GM12878 (cell line): Measurements from ENCODE around the gene CCDC102B. TPM values are rescaled to one million over a fixed set of nuclear protein-coding genes. Genes with fewer than 3 reads are reported as not detected.

Experiments
- ATAC-seq: fragments of 200-7000 bp; cut with Tn5 transposase; 3 replicates; pipeline ENCODE4 v1.9.1; 2020; ENCODE audit warnings: mild to moderate bottlenecking, moderate library complexity
- BruUV-seq: library from RNA; stranded (reverse); fragments of 400-500 nt; replicated peaks from 2 replicates; lab custom pipeline; 2021; lab: Mats Ljungman, UMichigan
- CTCF ChIA-PET: fragments of 300-600 bp; sonication (Branson Sonifier 250); formaldehyde crosslinking; extraction: SDS; loops from one replicate; lab custom pipeline; 2021; ENCODE audit warnings: inconsistent platforms; lab: Yijun Ruan, JAX
- POLR2A ChIA-PET: fragments of 350-600 bp; formaldehyde crosslinking; extraction: SDS; loops from one replicate; lab custom pipeline; 2021; ENCODE audit warnings: inconsistent platforms; lab: Charles Lee
- RAD21 ChIA-PET: fragments of 300-600 bp; sonication (Branson Sonifier 250); formaldehyde crosslinking; loops from one replicate; lab custom pipeline; 2023; ENCODE audit warnings: antibody characterized with exemption; ENCODE audit not compliant: unreplicated experiment; lab: Charles Lee
- SMC1A ChIA-PET: fragments of 300-600 bp; sonication (Branson Sonifier 250); formaldehyde crosslinking; loops from one replicate; lab custom pipeline; 2023; ENCODE audit not compliant: unreplicated experiment, uncharacterized antibody; lab: Charles Lee
- DNase-seq: peaks from one replicate; pipeline ENCODE4 v3.0.0-alpha.2; 2011; ENCODE audit warnings: low read depth, low spot score
- FAIRE-seq: peaks from 3 replicates; lab custom pipeline; 2011; peaks lifted over from hg19 to GRCh38; lab: Jason Lieb, UNC
- H2AFZ ChIP-seq: 2 replicates; pipeline ENCODE4 v1.6.0; 2011; ENCODE audit warnings: low read depth, low read length, control low read depth; ENCODE audit not compliant: control insufficient read depth
- H3K27ac ChIP-seq: 2 replicates; pipeline ENCODE4 v1.5.1; 2011; ENCODE audit warnings: control low read depth; ENCODE audit not compliant: control insufficient read depth, insufficient read depth
- H3K27me3 ChIP-seq, 2 experiments: replicated peaks in 1 of 2; 2 replicates each; pipeline versions ENCODE4 v1.6.0 to v1.6.1; 2011; ENCODE audit warnings: low read length in 1 of 2; ENCODE audit not compliant: control insufficient read depth in 2 of 2, insufficient read depth in 2 of 2
- H3K36me3 ChIP-seq, 2 experiments: 2 replicates each; pipeline ENCODE4 v1.5.1; 2011; ENCODE audit warnings: low read length in 1 of 2; ENCODE audit not compliant: control insufficient read depth in 2 of 2, insufficient read depth in 2 of 2
- H3K4me1 ChIP-seq: 2 replicates; pipeline ENCODE4 v1.6.1; 2011; ENCODE audit warnings: mild to moderate bottlenecking, low read length, moderate library complexity, mixed read lengths; ENCODE audit not compliant: control insufficient read depth, insufficient read depth
- H3K4me2 ChIP-seq: 2 replicates; pipeline ENCODE4 v1.6.0; 2011; ENCODE audit warnings: control low read depth; ENCODE audit not compliant: control insufficient read depth, insufficient read depth
- H3K4me3 ChIP-seq: fragments of 200-600 bp; sonication (generic); 2 replicates; pipeline ENCODE4 v1.5.1; 2016
- H3K79me2 ChIP-seq: 2 replicates; pipeline ENCODE4 v1.6.0; 2011; ENCODE audit warnings: low read length; ENCODE audit not compliant: control insufficient read depth, insufficient read depth
- H3K9ac ChIP-seq: 2 replicates; pipeline ENCODE4 v1.8.0; 2011; ENCODE audit warnings: low read length, control low read depth, mixed read lengths; ENCODE audit not compliant: control insufficient read depth, insufficient read depth
- H3K9me3 ChIP-seq: replicated peaks from 3 replicates; pipeline ENCODE4 v1.5.1; 2011; ENCODE audit warnings: mild to moderate bottlenecking, low read length; ENCODE audit not compliant: control insufficient read depth, insufficient read depth
- H4K20me1 ChIP-seq: 2 replicates; pipeline ENCODE4 v1.6.0; 2011; ENCODE audit not compliant: control insufficient read depth, insufficient read depth
- ASH2L ChIP-seq: fragments of 300-600, 200-600 bp; sonication (generic); IDR thresholded peaks from 2 replicates; pipeline ENCODE4 v1.6.1; 2017; ENCODE audit warnings: low read depth, mild to moderate bottlenecking, borderline replicate concordance
- BACH1 ChIP-seq: fragments of 450-650 bp; IDR thresholded peaks from 2 replicates; pipeline ENCODE4 v1.6.1; 2017; ENCODE audit warnings: mild to moderate bottlenecking, borderline replicate concordance
- BHLHE40 ChIP-seq, 2 experiments: fragments of 450-650 bp in 1 of 2; IDR thresholded peaks; 2 replicates each; pipeline ENCODE4 v1.6.1; 2011 to 2017; ENCODE audit warnings: low read depth in 2 of 2, borderline replicate concordance in 1 of 2, improper control_type of control experiment in 1 of 2, low read length in 1 of 2, mild to moderate bottlenecking in 1 of 2
- BMI1 ChIP-seq: fragments of 450-650 bp; IDR thresholded peaks from 2 replicates; pipeline ENCODE4 v1.6.1; 2016; ENCODE audit warnings: mild to moderate bottlenecking, moderate library complexity, borderline replicate concordance
- IKZF2 ChIP-seq, 2 experiments: fragments of 450-650 bp; IDR thresholded peaks; 2 replicates each; pipeline ENCODE4 v1.6.1; 2017; ENCODE audit warnings: mild to moderate bottlenecking in 2 of 2, moderate library complexity in 2 of 2
- MEF2B ChIP-seq: fragments of 450-650 bp; IDR thresholded peaks from 2 replicates; pipeline ENCODE4 v1.6.1; 2018; ENCODE audit warnings: mild to moderate bottlenecking, moderate library complexity; ENCODE audit not compliant: partially characterized antibody, poor library complexity, severe bottlenecking
- PML ChIP-seq: IDR thresholded peaks from 2 replicates; pipeline ENCODE4 v1.6.1; 2012; ENCODE audit warnings: low read length, inconsistent platforms
- SMC3 ChIP-seq: IDR thresholded peaks from 2 replicates; pipeline ENCODE4 v1.6.1; 2011; ENCODE audit warnings: low read length, improper control_type of control experiment, borderline replicate concordance
- SUPT20H ChIP-seq: IDR thresholded peaks from 2 replicates; pipeline ENCODE4 v1.6.1; 2011; ENCODE audit warnings: low read depth, mild to moderate bottlenecking, low read length, moderate library complexity, borderline replicate concordance; ENCODE audit not compliant: control insufficient read depth
- ZNF274 ChIP-seq: IDR thresholded peaks from one replicate; pipeline ENCODE4 v1.8.0; 2011; ENCODE audit not compliant: insufficient read length, insufficient read depth
- WGBS: methylation state at CpG from one replicate; pipeline ENCODE4 v1.1.6; 2016; ENCODE audit warnings: low lambda C conversion rate; ENCODE audit not compliant: insufficient replicate concordance, insufficient coverage; ENCODE audit errors: missing lambda C conversion rate; 5-methylcytosine and 5-hydroxymethylcytosine counted together
- in situ Hi-C: fragments of 300-500 bp; cut with MboI; formaldehyde crosslinking; loops from 9 replicates; pipeline ENCODE4 v1.14.3; 2018; ENCODE audit warnings: mixed read lengths
- intact Hi-C: fragments of 100-400 bp; cut with micrococcal nuclease; formaldehyde crosslinking; loops from one replicate; pipeline ENCODE4 v1.14.2; 2022; ENCODE audit not compliant: unreplicated experiment
- polyA plus RNA-seq, 11 experiments: library from polyadenylated mRNA; depleted of rRNA in 4 of 11; unstranded in 6 of 11; stranded (reverse) in 5 of 11; fragments of >200 nt; fragmentation: Nextera tagmentation in 4 of 11; fragmentation: Illumina TruSeq in 1 of 11; extraction: Ambion mirVana in 4 of 11; extraction: Trizol in 1 of 11; gene quantifications; 1 replicate in 1 of 11; 2 replicates in 10 of 11; pipeline versions ENCODE4 v1.2.1 to v1.2.3, GENCODE V29; 2011 to 2016; ENCODE audit warnings: inconsistent platforms in 2 of 11, missing spikeins in 2 of 11, low read depth in 1 of 11
- total RNA-seq, 4 experiments: library from RNA; depleted of rRNA in 3 of 4; stranded (reverse); fragments of >200 nt in 3 of 4; fragmentation: Illumina TruSeq in 1 of 4; extraction: Trizol in 1 of 4; gene quantifications; 2 replicates each; pipeline versions ENCODE4 v1.2.1 to v1.2.3, GENCODE V29; 2013 to 2021
- TF ChIP-seq, protein P1 (sequence below): fragments of 450-650 bp; IDR thresholded peaks from 2 replicates; pipeline ENCODE4 v1.6.1; 2017; ENCODE audit warnings: antibody characterized with exemption, mild to moderate bottlenecking, moderate library complexity
- TF ChIP-seq, protein P2 (sequence below): IDR thresholded peaks from 2 replicates; pipeline ENCODE4 v1.6.1; 2012; ENCODE audit warnings: improper control_type of control experiment, low read depth, low read length; ENCODE audit not compliant: insufficient replicate concordance

The CCDC102B gene
- total and polyA plus RNA-seq, 10 of the 15 experiments (the other 5 are each of a cell fraction or from before 2014, with no cell fraction given), result 2.7 to 4.7 (median 3.3) TPM

DNA sequence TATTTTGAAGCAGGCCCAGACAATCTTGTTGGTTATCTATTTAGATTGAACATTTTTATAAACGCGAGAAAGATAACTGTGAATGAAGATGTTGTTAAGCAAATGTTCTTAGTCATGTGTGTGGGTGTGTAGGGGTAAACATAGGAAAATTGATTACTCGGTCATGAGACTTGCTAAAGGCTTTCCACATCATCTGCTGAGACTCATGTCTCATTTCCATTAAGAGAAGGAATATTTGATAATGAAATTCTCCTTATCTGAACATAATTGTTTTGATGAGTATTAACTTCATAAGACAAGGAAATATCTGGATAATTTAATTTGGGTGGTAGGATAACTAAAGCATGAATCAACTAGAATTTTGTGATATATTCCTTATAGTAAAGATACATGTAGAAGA, 19.7 kb downstream of the CCDC102B start:
- H3K36me3 ChIP-seq, result no peaks in the 10 kb centered on the region
- H3K9ac ChIP-seq, result no peak overlapping the region
- SMC1A ChIA-PET, result no interaction called here
- H3K4me1 ChIP-seq, result no peaks in the 10 kb centered on the region
- H3K79me2 ChIP-seq, result no peaks in the 10 kb centered on the region
- H3K9me3 ChIP-seq, result no peaks in the 10 kb centered on the region
- no peaks in the 10 kb centered on the region for H3K27me3 ChIP-seq
- no peak overlapping the region for H3K4me2 ChIP-seq
- no peak overlapping the region for H3K27ac ChIP-seq
- intact Hi-C loops, result no loop called here
- CTCF ChIA-PET, result interaction anchor here (0.9 kb wide), 1 partner anchor 8 kb away, joined by 3 read pairs; no protein-coding TSS in a partner anchor
- no peak overlapping the region for H3K4me3 ChIP-seq
- no peak for FAIRE-seq
- H4K20me1 ChIP-seq, result no peaks in the 10 kb centered on the region
- no peak overlapping the region for H2AFZ ChIP-seq
- WGBS, result 30% methylated on average over 3 of the region's 3 CpGs
- POLR2A ChIA-PET, result no interaction called here
- no TSS peak for BruUV-seq
- no peak for DNase-seq
- no peak for ATAC-seq
- in situ Hi-C loops, result no loop called here
- RAD21 ChIA-PET, result no interaction called here
- no peak for TF ChIP-seq BHLHE40 (IDR thresholded peaks at IDR 0.05; ENCODE audit: borderline replicate concordance in 1 of 2, low read depth in 2 of 2, low read length in 1 of 2)
- no peak for TF ChIP-seq BACH1
- TF ChIP-seq, protein P1, sequence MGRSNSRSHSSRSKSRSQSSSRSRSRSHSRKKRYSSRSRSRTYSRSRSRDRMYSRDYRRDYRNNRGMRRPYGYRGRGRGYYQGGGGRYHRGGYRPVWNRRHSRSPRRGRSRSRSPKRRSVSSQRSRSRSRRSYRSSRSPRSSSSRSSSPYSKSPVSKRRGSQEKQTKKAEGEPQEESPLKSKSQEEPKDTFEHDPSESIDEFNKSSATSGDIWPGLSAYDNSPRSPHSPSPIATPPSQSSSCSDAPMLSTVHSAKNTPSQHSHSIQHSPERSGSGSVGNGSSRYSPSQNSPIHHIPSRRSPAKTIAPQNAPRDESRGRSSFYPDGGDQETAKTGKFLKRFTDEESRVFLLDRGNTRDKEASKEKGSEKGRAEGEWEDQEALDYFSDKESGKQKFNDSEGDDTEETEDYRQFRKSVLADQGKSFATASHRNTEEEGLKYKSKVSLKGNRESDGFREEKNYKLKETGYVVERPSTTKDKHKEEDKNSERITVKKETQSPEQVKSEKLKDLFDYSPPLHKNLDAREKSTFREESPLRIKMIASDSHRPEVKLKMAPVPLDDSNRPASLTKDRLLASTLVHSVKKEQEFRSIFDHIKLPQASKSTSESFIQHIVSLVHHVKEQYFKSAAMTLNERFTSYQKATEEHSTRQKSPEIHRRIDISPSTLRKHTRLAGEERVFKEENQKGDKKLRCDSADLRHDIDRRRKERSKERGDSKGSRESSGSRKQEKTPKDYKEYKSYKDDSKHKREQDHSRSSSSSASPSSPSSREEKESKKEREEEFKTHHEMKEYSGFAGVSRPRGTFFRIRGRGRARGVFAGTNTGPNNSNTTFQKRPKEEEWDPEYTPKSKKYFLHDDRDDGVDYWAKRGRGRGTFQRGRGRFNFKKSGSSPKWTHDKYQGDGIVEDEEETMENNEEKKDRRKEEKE, result no peak
- no peak for TF ChIP-seq SUPT20H
- TF ChIP-seq, protein P2, sequence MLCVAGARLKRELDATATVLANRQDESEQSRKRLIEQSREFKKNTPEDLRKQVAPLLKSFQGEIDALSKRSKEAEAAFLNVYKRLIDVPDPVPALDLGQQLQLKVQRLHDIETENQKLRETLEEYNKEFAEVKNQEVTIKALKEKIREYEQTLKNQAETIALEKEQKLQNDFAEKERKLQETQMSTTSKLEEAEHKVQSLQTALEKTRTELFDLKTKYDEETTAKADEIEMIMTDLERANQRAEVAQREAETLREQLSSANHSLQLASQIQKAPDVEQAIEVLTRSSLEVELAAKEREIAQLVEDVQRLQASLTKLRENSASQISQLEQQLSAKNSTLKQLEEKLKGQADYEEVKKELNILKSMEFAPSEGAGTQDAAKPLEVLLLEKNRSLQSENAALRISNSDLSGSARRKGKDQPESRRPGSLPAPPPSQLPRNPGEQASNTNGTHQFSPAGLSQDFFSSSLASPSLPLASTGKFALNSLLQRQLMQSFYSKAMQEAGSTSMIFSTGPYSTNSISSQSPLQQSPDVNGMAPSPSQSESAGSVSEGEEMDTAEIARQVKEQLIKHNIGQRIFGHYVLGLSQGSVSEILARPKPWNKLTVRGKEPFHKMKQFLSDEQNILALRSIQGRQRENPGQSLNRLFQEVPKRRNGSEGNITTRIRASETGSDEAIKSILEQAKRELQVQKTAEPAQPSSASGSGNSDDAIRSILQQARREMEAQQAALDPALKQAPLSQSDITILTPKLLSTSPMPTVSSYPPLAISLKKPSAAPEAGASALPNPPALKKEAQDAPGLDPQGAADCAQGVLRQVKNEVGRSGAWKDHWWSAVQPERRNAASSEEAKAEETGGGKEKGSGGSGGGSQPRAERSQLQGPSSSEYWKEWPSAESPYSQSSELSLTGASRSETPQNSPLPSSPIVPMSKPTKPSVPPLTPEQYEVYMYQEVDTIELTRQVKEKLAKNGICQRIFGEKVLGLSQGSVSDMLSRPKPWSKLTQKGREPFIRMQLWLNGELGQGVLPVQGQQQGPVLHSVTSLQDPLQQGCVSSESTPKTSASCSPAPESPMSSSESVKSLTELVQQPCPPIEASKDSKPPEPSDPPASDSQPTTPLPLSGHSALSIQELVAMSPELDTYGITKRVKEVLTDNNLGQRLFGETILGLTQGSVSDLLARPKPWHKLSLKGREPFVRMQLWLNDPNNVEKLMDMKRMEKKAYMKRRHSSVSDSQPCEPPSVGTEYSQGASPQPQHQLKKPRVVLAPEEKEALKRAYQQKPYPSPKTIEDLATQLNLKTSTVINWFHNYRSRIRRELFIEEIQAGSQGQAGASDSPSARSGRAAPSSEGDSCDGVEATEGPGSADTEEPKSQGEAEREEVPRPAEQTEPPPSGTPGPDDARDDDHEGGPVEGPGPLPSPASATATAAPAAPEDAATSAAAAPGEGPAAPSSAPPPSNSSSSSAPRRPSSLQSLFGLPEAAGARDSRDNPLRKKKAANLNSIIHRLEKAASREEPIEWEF, result no peak
- TF ChIP-seq MEF2B, result no peak
- no peak for TF ChIP-seq ZNF274
- TF ChIP-seq ASH2L, result no peak
- no peak for TF ChIP-seq PML
- no peak for TF ChIP-seq BMI1
- TF ChIP-seq IKZF2 (IDR thresholded peaks at IDR 0.05), result no peak
- no peak for TF ChIP-seq SMC3
